ENCODE data around the gene SNCAIP.

SNCAIP gene

GRCh38 chr5:122454541-122454940, 142.5 kb downstream of the SNCAIP start:
- ATAC-seq: no peak
- no peak for TF ChIP-seq CSDC2 (CRISPR knock-in tag; IDR thresholded peaks at IDR 0.05)
- TF ChIP-seq, protein P1, sequence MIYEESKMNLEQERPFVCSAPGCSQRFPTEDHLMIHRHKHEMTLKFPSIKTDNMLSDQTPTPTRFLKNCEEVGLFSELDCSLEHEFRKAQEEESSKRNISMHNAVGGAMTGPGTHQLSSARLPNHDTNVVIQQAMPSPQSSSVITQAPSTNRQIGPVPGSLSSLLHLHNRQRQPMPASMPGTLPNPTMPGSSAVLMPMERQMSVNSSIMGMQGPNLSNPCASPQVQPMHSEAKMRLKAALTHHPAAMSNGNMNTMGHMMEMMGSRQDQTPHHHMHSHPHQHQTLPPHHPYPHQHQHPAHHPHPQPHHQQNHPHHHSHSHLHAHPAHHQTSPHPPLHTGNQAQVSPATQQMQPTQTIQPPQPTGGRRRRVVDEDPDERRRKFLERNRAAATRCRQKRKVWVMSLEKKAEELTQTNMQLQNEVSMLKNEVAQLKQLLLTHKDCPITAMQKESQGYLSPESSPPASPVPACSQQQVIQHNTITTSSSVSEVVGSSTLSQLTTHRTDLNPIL (CRISPR knock-in tag; IDR thresholded peaks at IDR 0.05; ENCODE audit: low read depth): no peak
- no peak for TF ChIP-seq ZNF565 (CRISPR knock-in tag; conservative IDR thresholded peaks at IDR 0.05; ENCODE audit: low read depth)
- TF ChIP-seq ESRRG (CRISPR knock-in tag; IDR thresholded peaks at IDR 0.05): no peak
- no peak for TF ChIP-seq TOX (CRISPR knock-in tag; IDR thresholded peaks at IDR 0.05; ENCODE audit: borderline replicate concordance)
- no peak for TF ChIP-seq ZNF70 (CRISPR knock-in tag; IDR thresholded peaks at IDR 0.05)
- no peak for TF ChIP-seq ISL1 (CRISPR knock-in tag; IDR thresholded peaks at IDR 0.05)
- TF ChIP-seq, protein P2, sequence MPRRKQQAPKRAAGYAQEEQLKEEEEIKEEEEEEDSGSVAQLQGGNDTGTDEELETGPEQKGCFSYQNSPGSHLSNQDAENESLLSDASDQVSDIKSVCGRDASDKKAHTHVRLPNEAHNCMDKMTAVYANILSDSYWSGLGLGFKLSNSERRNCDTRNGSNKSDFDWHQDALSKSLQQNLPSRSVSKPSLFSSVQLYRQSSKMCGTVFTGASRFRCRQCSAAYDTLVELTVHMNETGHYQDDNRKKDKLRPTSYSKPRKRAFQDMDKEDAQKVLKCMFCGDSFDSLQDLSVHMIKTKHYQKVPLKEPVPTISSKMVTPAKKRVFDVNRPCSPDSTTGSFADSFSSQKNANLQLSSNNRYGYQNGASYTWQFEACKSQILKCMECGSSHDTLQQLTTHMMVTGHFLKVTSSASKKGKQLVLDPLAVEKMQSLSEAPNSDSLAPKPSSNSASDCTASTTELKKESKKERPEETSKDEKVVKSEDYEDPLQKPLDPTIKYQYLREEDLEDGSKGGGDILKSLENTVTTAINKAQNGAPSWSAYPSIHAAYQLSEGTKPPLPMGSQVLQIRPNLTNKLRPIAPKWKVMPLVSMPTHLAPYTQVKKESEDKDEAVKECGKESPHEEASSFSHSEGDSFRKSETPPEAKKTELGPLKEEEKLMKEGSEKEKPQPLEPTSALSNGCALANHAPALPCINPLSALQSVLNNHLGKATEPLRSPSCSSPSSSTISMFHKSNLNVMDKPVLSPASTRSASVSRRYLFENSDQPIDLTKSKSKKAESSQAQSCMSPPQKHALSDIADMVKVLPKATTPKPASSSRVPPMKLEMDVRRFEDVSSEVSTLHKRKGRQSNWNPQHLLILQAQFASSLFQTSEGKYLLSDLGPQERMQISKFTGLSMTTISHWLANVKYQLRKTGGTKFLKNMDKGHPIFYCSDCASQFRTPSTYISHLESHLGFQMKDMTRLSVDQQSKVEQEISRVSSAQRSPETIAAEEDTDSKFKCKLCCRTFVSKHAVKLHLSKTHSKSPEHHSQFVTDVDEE (CRISPR knock-in tag; IDR thresholded peaks at IDR 0.05): no peak
- TF ChIP-seq, protein P3, sequence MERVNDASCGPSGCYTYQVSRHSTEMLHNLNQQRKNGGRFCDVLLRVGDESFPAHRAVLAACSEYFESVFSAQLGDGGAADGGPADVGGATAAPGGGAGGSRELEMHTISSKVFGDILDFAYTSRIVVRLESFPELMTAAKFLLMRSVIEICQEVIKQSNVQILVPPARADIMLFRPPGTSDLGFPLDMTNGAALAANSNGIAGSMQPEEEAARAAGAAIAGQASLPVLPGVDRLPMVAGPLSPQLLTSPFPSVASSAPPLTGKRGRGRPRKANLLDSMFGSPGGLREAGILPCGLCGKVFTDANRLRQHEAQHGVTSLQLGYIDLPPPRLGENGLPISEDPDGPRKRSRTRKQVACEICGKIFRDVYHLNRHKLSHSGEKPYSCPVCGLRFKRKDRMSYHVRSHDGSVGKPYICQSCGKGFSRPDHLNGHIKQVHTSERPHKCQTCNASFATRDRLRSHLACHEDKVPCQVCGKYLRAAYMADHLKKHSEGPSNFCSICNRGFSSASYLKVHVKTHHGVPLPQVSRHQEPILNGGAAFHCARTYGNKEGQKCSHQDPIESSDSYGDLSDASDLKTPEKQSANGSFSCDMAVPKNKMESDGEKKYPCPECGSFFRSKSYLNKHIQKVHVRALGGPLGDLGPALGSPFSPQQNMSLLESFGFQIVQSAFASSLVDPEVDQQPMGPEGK (CRISPR knock-in tag; IDR thresholded peaks at IDR 0.05; ENCODE audit: borderline replicate concordance): no peak
- no peak for TF ChIP-seq GLIS3 (CRISPR knock-in tag; IDR thresholded peaks at IDR 0.05)
- TF ChIP-seq TCF4 (CRISPR knock-in tag; IDR thresholded peaks at IDR 0.05; ENCODE audit: borderline replicate concordance): no peak
- TF ChIP-seq, protein P4, sequence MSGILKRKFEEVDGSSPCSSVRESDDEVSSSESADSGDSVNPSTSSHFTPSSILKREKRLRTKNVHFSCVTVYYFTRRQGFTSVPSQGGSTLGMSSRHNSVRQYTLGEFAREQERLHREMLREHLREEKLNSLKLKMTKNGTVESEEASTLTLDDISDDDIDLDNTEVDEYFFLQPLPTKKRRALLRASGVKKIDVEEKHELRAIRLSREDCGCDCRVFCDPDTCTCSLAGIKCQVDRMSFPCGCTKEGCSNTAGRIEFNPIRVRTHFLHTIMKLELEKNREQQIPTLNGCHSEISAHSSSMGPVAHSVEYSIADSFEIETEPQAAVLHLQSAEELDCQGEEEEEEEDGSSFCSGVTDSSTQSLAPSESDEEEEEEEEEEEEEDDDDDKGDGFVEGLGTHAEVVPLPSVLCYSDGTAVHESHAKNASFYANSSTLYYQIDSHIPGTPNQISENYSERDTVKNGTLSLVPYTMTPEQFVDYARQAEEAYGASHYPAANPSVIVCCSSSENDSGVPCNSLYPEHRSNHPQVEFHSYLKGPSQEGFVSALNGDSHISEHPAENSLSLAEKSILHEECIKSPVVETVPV (CRISPR knock-in tag; IDR thresholded peaks at IDR 0.05): no peak
- TF ChIP-seq ARNTL (CRISPR knock-in tag; IDR thresholded peaks at IDR 0.05; ENCODE audit: borderline replicate concordance, low read depth): no peak
- TF ChIP-seq SNAI2 (CRISPR knock-in tag; IDR thresholded peaks at IDR 0.05): no peak

- no peak for TF ChIP-seq ISL1 (CRISPR knock-in tag; IDR thresholded peaks at IDR 0.05)
- no peak for TF ChIP-seq PPARA (CRISPR knock-in tag; IDR thresholded peaks at IDR 0.05; ENCODE audit: borderline replicate concordance)
- no peak for TF ChIP-seq RARB (CRISPR knock-in tag; IDR thresholded peaks at IDR 0.05)
- no peak for TF ChIP-seq ZFP3 (CRISPR knock-in tag; IDR thresholded peaks at IDR 0.05)
- ATAC-seq: no peak
Observed at GRCh38 chr5:122455939-122456338, 143.9 kb downstream of the SNCAIP start.

- TF ChIP-seq ZNF70 (CRISPR knock-in tag; IDR thresholded peaks at IDR 0.05) (no peak), ARNTL (CRISPR knock-in tag; IDR thresholded peaks at IDR 0.05; ENCODE audit: borderline replicate concordance, low read depth) (no peak), ZFP30 (CRISPR knock-in tag; IDR thresholded peaks at IDR 0.05) (no peak), CSDC2 (CRISPR knock-in tag; IDR thresholded peaks at IDR 0.05) (no peak), ZNF565 (CRISPR knock-in tag; conservative IDR thresholded peaks at IDR 0.05; ENCODE audit: low read depth) (no peak), SNAI2 (CRISPR knock-in tag; IDR thresholded peaks at IDR 0.05) (no peak), ISL1 (CRISPR knock-in tag; IDR thresholded peaks at IDR 0.05) (no peak), RARB (CRISPR knock-in tag; IDR thresholded peaks at IDR 0.05) (no peak), PPARA (CRISPR knock-in tag; IDR thresholded peaks at IDR 0.05; ENCODE audit: borderline replicate concordance) (no peak), OSR1 (CRISPR knock-in tag; IDR thresholded peaks at IDR 0.05) (no peak), TCF4 (CRISPR knock-in tag; IDR thresholded peaks at IDR 0.05; ENCODE audit: borderline replicate concordance) (no peak), GLIS3 (CRISPR knock-in tag; IDR thresholded peaks at IDR 0.05) (no peak), ESRRG (CRISPR knock-in tag; IDR thresholded peaks at IDR 0.05) (no peak), ZFP3 (CRISPR knock-in tag; IDR thresholded peaks at IDR 0.05) (no peak)
- TF ChIP-seq, protein P5, sequence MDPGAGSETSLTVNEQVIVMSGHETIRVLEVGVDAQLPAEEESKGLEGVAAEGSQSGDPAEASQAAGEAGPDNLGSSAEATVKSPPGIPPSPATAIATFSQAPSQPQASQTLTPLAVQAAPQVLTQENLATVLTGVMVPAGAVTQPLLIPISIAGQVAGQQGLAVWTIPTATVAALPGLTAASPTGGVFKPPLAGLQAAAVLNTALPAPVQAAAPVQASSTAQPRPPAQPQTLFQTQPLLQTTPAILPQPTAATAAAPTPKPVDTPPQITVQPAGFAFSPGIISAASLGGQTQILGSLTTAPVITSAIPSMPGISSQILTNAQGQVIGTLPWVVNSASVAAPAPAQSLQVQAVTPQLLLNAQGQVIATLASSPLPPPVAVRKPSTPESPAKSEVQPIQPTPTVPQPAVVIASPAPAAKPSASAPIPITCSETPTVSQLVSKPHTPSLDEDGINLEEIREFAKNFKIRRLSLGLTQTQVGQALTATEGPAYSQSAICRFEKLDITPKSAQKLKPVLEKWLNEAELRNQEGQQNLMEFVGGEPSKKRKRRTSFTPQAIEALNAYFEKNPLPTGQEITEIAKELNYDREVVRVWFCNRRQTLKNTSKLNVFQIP (CRISPR knock-in tag; IDR thresholded peaks at IDR 0.05; ENCODE audit: borderline replicate concordance, low read depth): no peak
- TF ChIP-seq, protein P2 (CRISPR knock-in tag; IDR thresholded peaks at IDR 0.05): no peak
- TF ChIP-seq, protein P3 (CRISPR knock-in tag; IDR thresholded peaks at IDR 0.05; ENCODE audit: borderline replicate concordance): no peak
- ATAC-seq: no peak
Observed at GRCh38 chr5:122457178-122457826, 145.3 kb downstream of the SNCAIP start.

Data from SK-N-SH treated with all-trans-retinoic acid at 6 μM for 48 hours (cell line).